Astrocyte of the spinal cord (primary cell): ENCODE measurements around the gene NQO1.
A peak's percentile ranks its signal among the peaks of the same experiment; 100 is the strongest.

ENCODE experiments used
- DNase-seq: peaks from one replicate; pipeline ENCODE4 v3.0.0; 2011; ENCODE audit warnings: low read depth, low spot score
- H3K4me3 ChIP-seq: 2 replicates; pipeline ENCODE4 v1.5.1; 2011; ENCODE audit warnings: low read depth, mild to moderate bottlenecking, low read length, moderate library complexity
- CTCF ChIP-seq: IDR thresholded peaks from 2 replicates; pipeline ENCODE4 v1.5.1; 2012; ENCODE audit warnings: low read depth, mild to moderate bottlenecking, low read length, inconsistent platforms
- in situ Hi-C: cut with HindIII; loops from 2 replicates; pipeline ENCODE4 v1.10.0; 2017; ENCODE audit warnings: low sequenced_read_pairs

The NQO1 gene

DNA sequence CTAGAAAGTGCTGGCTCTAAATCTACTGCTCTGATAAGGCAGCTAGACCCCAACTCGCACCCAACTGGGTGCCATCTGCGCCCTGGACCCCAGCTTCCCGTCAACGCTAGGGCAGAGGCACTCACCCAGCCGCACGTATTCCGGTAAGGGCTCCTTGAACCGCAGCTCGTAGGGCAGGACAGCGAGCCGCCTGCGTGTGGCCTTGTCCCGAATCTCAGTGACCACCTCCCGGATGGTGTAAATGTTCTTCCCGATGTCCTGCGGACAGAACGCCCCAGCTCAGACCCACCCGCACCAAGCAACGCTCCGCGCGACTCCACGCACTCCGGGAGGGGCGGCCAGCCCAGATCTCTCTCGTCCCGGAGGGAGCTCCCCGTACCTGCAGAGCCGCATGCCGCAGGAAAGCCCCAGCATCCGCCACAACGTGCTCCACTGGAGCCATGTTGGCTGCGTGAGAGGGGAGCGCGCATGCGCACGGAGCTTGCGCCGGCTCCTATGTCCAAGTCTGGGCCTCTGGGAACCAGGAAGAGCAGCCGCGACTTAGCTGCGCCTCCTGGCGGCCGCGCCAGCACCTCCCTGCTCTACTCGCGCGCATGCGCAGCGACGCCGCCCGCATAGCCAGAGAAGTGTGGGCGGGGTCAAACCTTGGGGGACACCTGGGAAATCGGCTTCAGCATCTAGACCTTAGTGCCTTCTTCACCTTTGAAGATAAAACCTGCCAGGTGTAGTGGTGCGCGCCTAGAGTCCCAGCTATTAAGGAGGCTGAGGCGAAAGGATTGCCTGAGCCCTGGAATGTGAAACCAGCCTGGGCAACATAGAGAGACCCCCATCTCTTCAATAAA, 28.3 kb upstream of the NQO1 start, which contains the start of gene NOB1:
NOB1 (minus strand) TSS at position 458 of the 842 bp plus-strand sequence; CDS start at position 442, 16 bp downstream.
- H3K4me3 ChIP-seq: peak within 1 kb of the TSS; percentile 94
- in situ Hi-C loops: no loop called here
- peak; percentile 97 for DNase-seq
- peak; percentile 99 for TF ChIP-seq CTCF

GRCh38 chr16:69754143-69754468, 27.7 kb upstream of the NQO1 start:
- TF ChIP-seq CTCF: no peak
- no peak for DNase-seq
- H3K4me3 ChIP-seq: peak overlapping the region; percentile 94
- in situ Hi-C loops: no loop called here

DNA sequence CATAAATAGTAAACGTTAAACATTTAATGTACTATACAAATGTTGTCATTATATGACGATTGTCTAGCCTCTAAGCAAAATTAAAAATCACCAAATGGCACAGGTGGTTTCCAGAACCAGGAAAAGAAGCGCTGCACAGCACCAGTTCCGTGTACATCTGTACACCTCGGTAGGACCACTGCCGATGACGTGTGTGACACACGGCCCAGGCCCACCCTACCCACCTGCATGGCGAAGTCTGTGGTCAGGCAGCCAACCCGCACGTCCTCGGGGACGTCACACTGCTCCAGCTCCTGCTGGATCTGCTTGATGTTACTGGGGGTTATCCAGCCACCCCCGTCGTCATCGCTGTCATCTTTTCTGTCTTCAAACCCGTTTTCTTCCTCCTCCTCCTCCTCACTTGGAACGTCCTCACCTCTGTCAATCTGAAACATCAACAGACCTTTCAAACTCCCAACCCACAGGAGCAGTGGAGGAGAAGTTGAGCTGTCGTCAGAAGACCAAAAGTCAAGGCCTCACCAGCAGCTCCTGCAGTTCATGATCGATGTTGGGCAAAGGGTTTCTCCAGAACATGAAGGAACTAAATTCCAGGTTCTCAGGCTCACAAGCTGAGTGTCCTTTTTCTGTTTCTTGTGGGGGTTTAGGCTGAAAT, 22.5 kb upstream of the NQO1 start:
- no peak for DNase-seq
- no peak for TF ChIP-seq CTCF
- H3K4me3 ChIP-seq: no peak overlapping the region
- in situ Hi-C loops: no loop called here

DNA sequence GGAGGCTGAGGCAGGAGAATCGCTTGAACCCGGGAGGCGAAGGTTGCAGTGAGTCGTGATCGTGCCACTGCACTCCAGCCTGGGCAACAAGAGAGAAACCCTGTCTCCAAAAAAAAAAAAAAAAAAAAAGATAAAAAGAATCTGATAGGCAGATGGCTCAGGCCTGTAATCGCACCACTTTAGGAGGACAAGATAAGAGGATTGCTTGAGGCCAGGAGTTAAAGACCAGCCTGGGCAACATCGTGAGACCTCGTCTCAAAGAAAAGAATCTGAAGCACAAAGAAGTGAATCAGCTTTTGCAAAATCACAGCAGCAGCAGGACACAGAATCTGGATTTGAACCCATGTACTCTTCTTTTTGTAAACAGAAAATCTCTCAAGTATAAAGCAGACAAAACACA, 20.8 kb upstream of the NQO1 start:
- TF ChIP-seq CTCF: no peak
- in situ Hi-C loops: no loop called here
- DNase-seq: no peak
- H3K4me3 ChIP-seq: no peak overlapping the region

GRCh38 chr16:69745959-69746358, 19.6 kb upstream of the NQO1 start:
- no peak for DNase-seq
- in situ Hi-C loops: no loop called here
- TF ChIP-seq CTCF: no peak
- H3K4me3 ChIP-seq: no peak overlapping the region

DNA sequence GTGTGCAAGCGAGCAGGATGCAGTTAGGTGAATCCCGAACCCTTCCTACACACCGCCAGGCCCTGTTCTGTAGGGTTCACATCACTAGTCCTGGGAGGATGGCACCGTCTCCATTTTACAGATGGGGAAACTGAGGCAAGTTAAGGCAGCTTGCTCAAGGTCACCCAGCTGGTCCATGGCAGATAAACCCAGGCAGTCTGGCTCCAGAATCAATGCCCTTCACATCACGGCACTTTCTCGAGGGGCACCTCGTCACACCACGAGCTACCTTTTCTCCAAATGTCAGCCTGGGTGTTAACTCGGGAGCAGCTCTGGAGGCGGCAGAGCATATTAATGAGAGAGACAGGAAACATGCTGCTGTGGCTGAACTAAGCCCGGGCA, 18.9 kb upstream of the NQO1 start:
- in situ Hi-C loops: no loop called here
- no peak for DNase-seq
- no peak for TF ChIP-seq CTCF
- no peak overlapping the region for H3K4me3 ChIP-seq
